ENCODE measurements around the gene PDE4B.

The PDE4B gene

GRCh38 chr1:66359815-66360214 is 567.1 kb downstream of the PDE4B start:
- no peak overlapping the region for H3K4me3 ChIP-seq
- no peak for TF ChIP-seq CTCF (IDR thresholded peaks at IDR 0.05)
- DNase-seq (ENCODE audit: low spot score) = no peak
- peak overlapping the region in 1 of 2 donors; percentile 41 for H3K27ac ChIP-seq

DNA sequence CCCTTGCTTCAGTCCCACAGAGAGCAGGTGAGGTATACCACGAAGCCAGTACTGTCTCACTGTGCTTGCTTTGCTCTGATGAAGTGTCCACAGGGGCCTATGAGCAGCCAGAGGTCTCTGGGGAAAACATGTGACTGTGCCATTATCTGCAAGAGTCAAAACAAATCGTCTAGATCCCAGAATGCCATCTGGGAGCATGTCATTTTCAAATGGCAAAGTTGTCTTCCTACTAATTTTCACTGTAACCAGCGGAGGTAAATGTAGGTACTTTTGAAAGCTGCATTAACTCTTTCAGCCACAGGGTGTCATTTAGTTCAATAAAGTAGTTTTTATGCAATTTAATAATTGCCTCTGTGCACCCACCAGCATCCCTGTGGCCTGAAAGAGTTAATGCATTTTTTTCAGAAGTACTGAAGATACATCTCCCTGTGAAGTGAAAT is 567.6 kb downstream of the PDE4B start:
- DNase-seq (ENCODE audit: low spot score) = no peak
- peak overlapping the region in 1 of 2 donors; percentile 41 for H3K27ac ChIP-seq
- no peak for TF ChIP-seq CTCF (IDR thresholded peaks at IDR 0.05)
- H3K4me3 ChIP-seq = no peak overlapping the region

- no peak for DNase-seq (ENCODE audit: low spot score)
- TF ChIP-seq CTCF (IDR thresholded peaks at IDR 0.05) = no peak
- Histone ChIP-seq H3K27ac (no peak overlapping the region), H3K4me3 (no peak overlapping the region)
These were observed 572.1 kb downstream of the PDE4B start for GRCh38 chr1:66364578-66365391.

GRCh38 chr1:66365635-66366034 is 572.9 kb downstream of the PDE4B start:
- TF ChIP-seq CTCF (IDR thresholded peaks at IDR 0.05) = no peak

GRCh38 chr1:66366634-66367033 is 573.9 kb downstream of the PDE4B start:
- Histone ChIP-seq H3K27ac (no peak overlapping the region), H3K4me3 (no peak overlapping the region)
- no peak for DNase-seq (ENCODE audit: low spot score)
- no peak for TF ChIP-seq CTCF (IDR thresholded peaks at IDR 0.05)

More at GRCh38 chr1:66365635-66366034, 572.9 kb downstream of the PDE4B start:
- H3K27ac ChIP-seq = no peak overlapping the region
- no peak overlapping the region for H3K4me3 ChIP-seq
- DNase-seq (ENCODE audit: low spot score) = no peak

DNA sequence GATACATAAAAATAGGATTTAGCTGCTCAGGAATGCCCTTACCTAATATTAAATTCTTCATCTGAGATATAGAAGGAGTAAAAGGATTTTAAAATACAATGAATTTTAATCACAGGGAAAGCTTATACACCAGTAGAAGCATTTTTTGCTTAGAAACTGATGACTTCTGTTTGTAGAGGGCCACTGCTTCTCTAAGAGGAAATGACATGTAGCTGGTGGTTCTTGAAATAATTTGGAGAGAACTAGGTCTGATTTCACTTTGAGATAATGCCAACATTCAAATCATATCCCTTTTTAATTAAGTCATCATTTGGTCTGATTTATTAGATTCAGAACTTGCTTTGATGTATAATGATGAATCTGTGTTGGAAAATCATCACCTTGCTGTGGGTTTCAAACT is 574.7 kb downstream of the PDE4B start:
- DNase-seq (ENCODE audit: low spot score) = no peak
- Histone ChIP-seq H3K27ac (no peak overlapping the region), H3K4me3 (no peak overlapping the region)
- no peak for TF ChIP-seq CTCF (IDR thresholded peaks at IDR 0.05)

DNA sequence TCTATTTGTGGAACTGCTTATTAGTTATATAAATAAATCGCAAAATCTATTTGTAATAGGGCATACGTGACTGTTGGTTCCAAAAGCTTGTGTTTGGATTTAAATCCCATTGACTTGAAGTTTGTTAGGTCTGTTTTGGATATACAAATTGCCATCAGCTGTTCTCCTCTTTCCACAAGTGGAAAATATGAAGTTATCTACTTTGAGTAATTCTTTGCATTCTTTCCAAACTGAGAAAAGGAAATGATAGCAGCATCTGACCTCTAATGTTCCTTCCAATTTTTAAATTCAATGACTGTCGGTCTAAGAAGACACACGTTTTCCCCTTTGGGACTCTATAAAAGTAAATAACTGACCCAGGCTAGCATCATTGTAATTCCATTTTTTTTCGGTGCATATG is 575.6 kb downstream of the PDE4B start:
- no peak for TF ChIP-seq CTCF (IDR thresholded peaks at IDR 0.05)
- no peak overlapping the region for H3K27ac ChIP-seq
- no peak overlapping the region for H3K4me3 ChIP-seq
- DNase-seq (ENCODE audit: low spot score) = no peak

Data from coronary artery (tissue), 2 donors.